Measurements from ENCODE around the gene CRHR1.
"Not testable (repeated sequence)": the region's sequence is repeated elsewhere in the genome, so short reads cannot be mapped to it uniquely, and the experiment has no call there.

The CRHR1 gene

DNA sequence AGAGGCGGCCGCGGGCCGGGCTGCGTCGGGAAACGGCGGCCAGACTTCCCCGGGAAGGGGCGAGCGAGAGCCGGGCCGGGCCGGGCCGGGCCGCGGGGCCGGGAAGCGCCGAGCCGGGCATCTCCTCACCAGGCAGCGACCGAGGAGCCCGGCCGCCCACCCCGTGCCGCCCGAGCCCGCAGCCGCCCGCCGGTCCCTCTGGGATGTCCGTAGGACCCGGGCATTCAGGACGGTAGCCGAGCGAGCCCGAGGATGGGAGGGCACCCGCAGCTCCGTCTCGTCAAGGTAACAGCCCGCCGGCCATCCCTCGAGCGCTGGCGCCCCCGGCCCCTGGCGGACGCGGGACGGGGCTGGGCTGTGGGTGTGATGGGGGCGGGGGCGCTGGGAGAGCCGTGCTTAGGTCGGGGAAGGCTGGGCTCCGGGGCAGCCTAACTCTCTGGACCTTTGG lies at the start of gene CRHR1:
Gene CRHR1, plus strand, starts transcription at position 28 of the 448 bp plus-strand sequence. Its CDS starts 225 bp downstream, at position 253.
- DNase-seq (ENCODE audit: low spot score) = no peak

DNA sequence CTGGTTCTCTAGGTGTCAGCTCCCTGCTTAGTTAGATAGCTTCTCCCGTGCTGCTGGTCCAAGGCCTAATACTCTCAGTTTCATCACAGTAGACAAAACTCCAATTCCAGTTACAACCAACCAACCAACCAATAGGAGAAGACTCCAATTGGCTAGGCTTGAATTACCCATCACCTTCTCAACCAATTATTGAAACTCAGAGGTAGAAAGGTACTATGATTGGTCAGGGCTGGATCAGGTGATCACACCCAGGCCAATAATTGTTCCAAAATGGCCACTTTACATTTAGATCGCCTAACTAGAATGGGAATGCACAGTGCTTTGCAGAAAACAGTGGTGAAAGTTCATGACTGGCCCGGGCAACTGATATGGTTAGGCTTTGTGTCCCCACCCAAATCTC lies 49.5 kb upstream of the CRHR1 start:
- no peak for DNase-seq (ENCODE audit: low spot score)

GRCh38 chr17:45735488-45735887 lies 48.6 kb upstream of the CRHR1 start:
- no peak for DNase-seq (ENCODE audit: low spot score)

DNA sequence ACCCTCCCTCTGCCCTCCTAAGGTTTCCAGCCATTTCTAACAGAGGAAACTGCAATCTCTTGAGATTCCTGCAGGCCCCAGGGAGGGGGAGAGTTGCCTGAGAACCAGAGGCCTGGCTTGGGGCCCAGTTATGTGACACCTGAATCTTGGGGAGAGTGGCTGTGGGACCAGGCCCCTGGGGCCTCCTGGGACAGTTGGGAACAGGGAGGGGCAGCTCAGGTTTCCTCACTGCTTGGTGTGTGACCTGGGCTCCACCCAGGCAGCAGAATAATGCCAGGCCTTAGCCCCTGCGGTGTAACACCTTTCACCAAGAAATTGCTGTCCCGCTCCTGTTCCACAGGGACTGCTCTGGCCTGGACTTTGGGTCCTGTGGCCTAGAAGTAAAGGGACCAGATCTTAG lies 44.3 kb upstream of the CRHR1 start:
- DNase-seq (ENCODE audit: low spot score) = no peak

- no peak for DNase-seq (ENCODE audit: low spot score)
Observed at GRCh38 chr17:45740553-45741330, 43.4 kb upstream of the CRHR1 start.

GRCh38 chr17:45742251-45742650 lies 41.9 kb upstream of the CRHR1 start:
- no peak for DNase-seq (ENCODE audit: low spot score)

DNA sequence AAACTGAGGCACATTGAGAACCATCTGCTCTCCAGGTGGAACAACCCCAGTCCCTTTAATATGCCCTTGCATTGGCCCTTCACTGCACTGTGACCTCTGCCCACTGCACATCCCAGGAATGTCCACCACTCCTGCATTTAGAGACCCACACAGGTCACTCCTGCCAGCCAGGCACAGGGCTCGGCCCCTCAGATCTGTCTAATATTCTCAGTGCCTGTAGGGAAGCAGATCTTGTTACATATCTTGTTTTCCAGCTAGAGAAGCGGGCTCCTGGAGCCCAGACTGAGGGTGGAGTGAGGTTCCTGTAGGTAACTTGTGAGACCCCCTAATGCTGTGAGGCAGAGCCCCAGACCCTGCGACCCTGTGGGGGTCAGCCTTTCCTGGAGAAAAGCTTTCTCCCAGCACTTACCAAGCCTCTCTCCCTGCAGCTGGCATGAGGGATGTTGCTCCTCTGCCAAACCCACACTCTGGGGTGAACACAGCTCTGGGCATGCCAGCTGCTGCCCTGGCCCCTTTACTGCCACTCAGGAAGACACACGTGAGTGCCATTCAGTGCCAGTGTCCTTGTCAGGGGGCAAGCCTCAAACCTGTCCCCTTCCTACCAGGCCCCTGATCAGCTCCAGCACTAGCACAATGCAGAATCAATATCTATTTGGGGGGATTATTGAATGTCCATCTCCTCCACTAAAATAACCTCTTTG lies 40.3 kb upstream of the CRHR1 start:
- DNase-seq (ENCODE audit: low spot score) = no peak

GRCh38 chr17:45744826-45745225 lies 39.3 kb upstream of the CRHR1 start:
- not testable (repeated sequence) for DNase-seq (ENCODE audit: low spot score)

DNA sequence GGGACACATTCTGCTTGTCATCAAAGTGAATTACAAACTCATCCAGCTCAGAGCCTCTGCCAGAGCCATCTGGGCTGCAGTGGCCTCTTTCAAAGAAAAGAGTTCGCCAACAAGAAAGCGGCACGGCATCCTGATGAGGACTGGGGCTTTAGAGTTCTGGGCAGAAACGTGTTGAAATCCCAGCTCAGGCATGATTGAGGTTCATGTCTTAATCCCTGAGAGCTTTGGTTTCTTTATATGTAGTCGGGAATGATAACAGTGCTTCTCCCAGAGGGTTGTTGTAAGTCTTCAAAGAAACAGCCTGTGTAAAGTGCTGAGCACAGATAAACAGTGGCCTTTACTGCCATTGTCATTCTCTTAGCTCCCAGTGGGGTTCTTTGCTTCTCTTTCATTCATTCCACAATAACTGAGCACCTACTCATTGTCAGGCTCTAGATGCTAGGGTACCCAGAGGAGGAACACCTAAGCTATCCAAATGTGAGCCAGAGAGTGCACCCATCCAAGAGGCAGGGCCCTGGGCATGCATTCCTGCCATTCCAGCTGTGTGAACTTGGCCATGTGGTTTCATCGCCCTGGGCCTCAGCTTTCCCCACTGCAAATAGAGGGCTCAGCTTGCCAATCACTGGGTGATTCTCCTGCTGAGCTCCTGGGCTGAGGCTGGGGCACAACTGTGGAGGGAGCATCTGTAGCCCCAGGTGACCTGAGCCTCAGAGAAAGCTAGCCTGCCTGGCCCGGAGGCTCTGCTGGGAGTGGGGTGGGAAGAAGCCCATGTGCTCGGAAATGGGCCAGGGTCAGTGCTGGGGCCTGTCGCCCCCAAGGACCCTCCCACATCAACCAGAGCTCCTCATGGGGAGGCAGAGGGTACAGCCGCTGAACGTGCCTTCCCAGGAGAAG lies 38.3 kb upstream of the CRHR1 start:
- no peak for DNase-seq (ENCODE audit: low spot score)

- no peak for DNase-seq (ENCODE audit: low spot score)
Observed at GRCh38 chr17:45747911-45748310, 36.2 kb upstream of the CRHR1 start.

GRCh38 chr17:45748731-45749310 lies 35.3 kb upstream of the CRHR1 start:
- no peak for DNase-seq (ENCODE audit: low spot score)

- DNase-seq (ENCODE audit: low spot score) = no peak
Observed at GRCh38 chr17:45749831-45750335, 34.2 kb upstream of the CRHR1 start.

GRCh38 chr17:45750779-45751440 lies 33.2 kb upstream of the CRHR1 start:
- DNase-seq (ENCODE audit: low spot score) = no peak

GRCh38 chr17:45751466-45751865 lies 32.7 kb upstream of the CRHR1 start:
- no peak for DNase-seq (ENCODE audit: low spot score)

GRCh38 chr17:45752246-45752645 lies 31.9 kb upstream of the CRHR1 start:
- DNase-seq (ENCODE audit: low spot score) = no peak

- DNase-seq (ENCODE audit: low spot score) = no peak
Observed at GRCh38 chr17:45753645-45754225, 30.4 kb upstream of the CRHR1 start.

DNA sequence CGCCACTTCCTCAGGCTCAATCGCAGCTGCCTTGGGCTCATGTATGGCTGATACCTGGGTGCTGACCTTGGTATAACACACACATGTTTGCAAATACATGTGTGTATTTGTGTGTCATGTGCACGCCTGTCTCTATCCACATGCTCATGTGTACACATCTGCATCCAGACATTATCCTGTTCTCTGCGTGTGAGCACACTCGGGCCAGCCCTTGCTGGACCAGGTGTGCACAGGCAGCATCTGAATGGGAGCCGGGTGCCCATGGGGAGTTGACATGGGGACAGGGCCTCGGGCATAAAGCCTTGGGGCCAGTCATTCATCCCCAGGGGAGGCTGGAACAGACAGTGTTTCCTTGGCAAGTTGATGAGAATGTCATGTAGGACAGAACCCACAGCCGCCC lies 29.1 kb upstream of the CRHR1 start:
- DNase-seq (ENCODE audit: low spot score) = no peak

DNA sequence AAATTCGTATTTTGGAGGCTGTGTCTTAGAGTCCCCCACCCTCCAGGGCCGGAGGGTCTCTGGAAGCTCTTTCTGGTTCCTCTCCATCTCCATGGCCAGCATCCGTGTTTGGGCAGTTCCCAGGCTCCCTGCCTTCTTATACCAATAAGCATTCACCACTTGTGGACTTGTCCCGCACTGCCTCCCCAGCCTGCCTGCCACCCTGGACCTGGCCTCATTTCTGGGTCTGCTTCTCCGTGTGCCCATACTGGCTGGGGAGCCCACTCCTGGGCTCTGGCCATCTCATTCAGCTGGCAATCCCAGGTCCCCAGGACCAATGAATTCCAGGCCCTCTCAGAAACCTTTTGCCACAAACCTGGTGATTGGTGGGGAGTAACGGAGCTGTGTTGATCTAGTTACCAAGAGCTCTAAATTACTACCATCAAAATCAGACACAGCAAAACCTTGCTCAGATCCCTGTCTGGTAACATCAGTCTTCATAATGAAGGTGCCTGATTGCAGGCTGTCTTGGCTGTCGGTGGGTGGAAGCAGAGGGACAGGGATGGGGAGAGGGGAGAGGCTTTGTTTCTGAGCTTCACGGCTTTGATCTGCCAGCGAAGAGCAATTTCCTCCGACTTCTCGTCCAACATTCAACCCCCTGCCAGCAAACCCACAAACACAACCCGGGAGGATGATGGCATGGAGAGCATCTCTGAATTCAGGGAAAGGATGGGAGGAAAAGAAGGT lies 27.7 kb upstream of the CRHR1 start:
- DNase-seq (ENCODE audit: low spot score) = no peak

GRCh38 chr17:45757431-45758218 lies 26.5 kb upstream of the CRHR1 start:
- no peak for DNase-seq (ENCODE audit: low spot score)

Measured in CD4-positive, alpha-beta T cell treated with Interleukin-6 at 100 ng/mL for 8 hours (primary cell).